Ovary (tissue), 9 donors: ENCODE results near the gene ARID1B. TPM values are rescaled to one million over a fixed set of nuclear protein-coding genes. Genes with fewer than 3 reads are reported as not detected.

ENCODE experiments used
- DNase-seq, 5 donors: peaks; one replicate each; pipeline ENCODE4 v3.0.0-alpha.2; 2019 to 2020
- H3K27ac ChIP-seq, 2 donors: fragments of 200-600 bp; one replicate each; pipeline versions ENCODE4 v1.5.1 to v1.8.0; 2019 to 2022
- H3K27me3 ChIP-seq: fragments of 200-600 bp; one replicate; pipeline ENCODE4 v1.8.0; 2022
- H3K36me3 ChIP-seq: fragments of 200-600 bp; sonication (generic); one replicate; pipeline ENCODE4 v1.5.1; 2019
- H3K4me1 ChIP-seq: one replicate; pipeline ENCODE4 v1.8.1; 2013; ENCODE audit warnings: mild to moderate bottlenecking, moderate library complexity; ENCODE audit not compliant: insufficient read depth
- H3K4me3 ChIP-seq: fragments of 200-600 bp; sonication (generic); one replicate; pipeline ENCODE4 v1.5.1; 2017
- H3K9me3 ChIP-seq, 2 donors: fragments of 200-600 bp in 1 of 2; sonication (generic) in 1 of 2; one replicate each; pipeline versions ENCODE4 v1.5.1 to v1.8.1; 2013 to 2019; ENCODE audit warnings: mild to moderate bottlenecking in 1 of 2, moderate library complexity in 1 of 2
- CTCF ChIP-seq, 3 donors: fragments of 450-650 bp in 2 of 3; fragments of 200-600 bp in 1 of 3; IDR thresholded peaks; one replicate each; pipeline versions ENCODE4 v1.5.1 to v1.8.0; 2016 to 2022; ENCODE audit warnings: antibody characterized with exemption in 3 of 3, mild to moderate bottlenecking in 1 of 3
- EP300 ChIP-seq: sonication (generic); formaldehyde crosslinking; IDR thresholded peaks from one replicate; pipeline ENCODE4 v1.6.1; 2017; ENCODE audit warnings: antibody characterized with exemption
- POLR2A ChIP-seq: fragments of 450-650 bp; IDR thresholded peaks from one replicate; pipeline ENCODE4 v1.6.1; 2017; ENCODE audit warnings: antibody characterized with exemption, mild to moderate bottlenecking, moderate library complexity
- WGBS, 3 donors: extraction: QIAGEN DNeasy Blood & Tissue Kit in 1 of 3; methylation state at CpG; one replicate each; pipeline versions ENCODE4 v1.1.5 to v1.1.7; 2013 to 2017; 5-methylcytosine and 5-hydroxymethylcytosine counted together
- intact Hi-C, 4 donors: fragments of 100-400 bp; cut with DNase I; formaldehyde crosslinking; loops; one replicate each; pipeline versions ENCODE4 v1.11.0 to v1.15.1; 2022 to 2023
- polyA plus RNA-seq, 2 donors: library from polyadenylated mRNA; stranded (reverse); fragments of 200-250 nt in 1 of 2; fragments of 350-450 nt in 1 of 2; fragmentation: Illumina TruSeq in 1 of 2; extraction: RNeasy Lipid Tissue Mini Kit (QIAGEN cat#74804) in 1 of 2; gene quantifications; one replicate each; pipeline ENCODE4 v1.2.3, GENCODE V29; 2013 to 2014
- total RNA-seq, 7 donors: library from RNA; depleted of rRNA in 2 of 7; stranded (reverse); fragments of >200 nt in 2 of 7; fragmentation: NEBNext Ultra II Directional in 3 of 7; extraction: Animal tissue kit (Norgen Biotek cat#: 25700) in 3 of 7; gene quantifications; one replicate each; pipeline versions ENCODE4 v1.1.0 to v1.2.4, GENCODE V29; 2016 to 2023
- donor health status: DM: no; HTN: no; CAD: no; lungs with moderate emphysema.
- donor health status: DM: no; HTN: no; CAD: no.
- donor health status: Bipolar disorder and iron deficiency.
- donor health status: DM: yes; HTN: yes; CAD: no.
- donor health status: DM: no; HTN: no; CAD: no.
- donor health status: DM: yes; HTN: yes; CAD: no.

Gene ARID1B
- total and polyA plus RNA-seq, 9 donors = 33.2 to 144 (median 105) TPM

DNA sequence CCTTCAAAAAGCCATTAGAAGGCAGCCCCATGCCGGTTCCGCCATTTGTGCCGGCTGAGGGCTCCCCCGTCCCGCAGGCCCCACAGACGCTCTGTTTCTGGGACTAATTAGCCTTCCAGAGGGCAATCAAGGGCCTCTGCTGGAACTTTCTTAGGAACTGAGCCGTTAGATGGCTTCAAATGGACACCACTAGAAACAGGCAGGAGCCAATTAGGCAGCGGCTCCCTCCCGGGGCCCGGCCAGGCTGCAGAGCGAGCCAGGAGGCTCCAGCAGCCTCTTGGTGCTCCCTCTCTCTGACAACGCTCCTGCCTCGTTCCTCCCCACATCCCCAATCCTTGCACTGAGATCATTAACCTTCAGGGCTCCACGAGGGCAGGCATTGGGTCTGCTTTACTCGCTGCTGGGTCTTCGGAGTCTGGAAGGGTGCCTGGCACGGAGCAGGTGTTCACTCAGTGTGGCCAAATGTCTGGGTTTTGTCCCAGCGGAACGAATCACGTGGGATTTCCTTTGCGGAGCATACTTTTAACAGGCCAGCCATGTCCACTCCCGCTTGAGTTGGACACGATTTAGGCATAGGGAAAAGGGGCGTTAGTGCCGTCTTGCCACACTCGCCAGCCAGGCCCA lies 447.9 kb downstream of the ARID1B start:
- no peak overlapping the region for H3K27ac ChIP-seq
- intact Hi-C loops = loop anchor here in 2 of 4 donors (10.0 kb wide), 1 partner anchor 50 kb away; no protein-coding TSS in a partner anchor
- no peaks in the 10 kb centered on the region for H3K36me3 ChIP-seq
- no peak for TF ChIP-seq EP300
- no peak for TF ChIP-seq POLR2A
- peak in 2 of 5 donors; percentile 20 to 27 for DNase-seq
- no peaks in the 10 kb centered on the region for H3K9me3 ChIP-seq
- peaks cover 3% of the 10 kb centered on the region for H3K4me1 ChIP-seq
- 92 to 94% (median 94%) methylated on average over 26 of the region's 26 CpGs for WGBS, 3 donors
- no peaks in the 10 kb centered on the region for H3K27me3 ChIP-seq
- no peak overlapping the region for H3K4me3 ChIP-seq

DNA sequence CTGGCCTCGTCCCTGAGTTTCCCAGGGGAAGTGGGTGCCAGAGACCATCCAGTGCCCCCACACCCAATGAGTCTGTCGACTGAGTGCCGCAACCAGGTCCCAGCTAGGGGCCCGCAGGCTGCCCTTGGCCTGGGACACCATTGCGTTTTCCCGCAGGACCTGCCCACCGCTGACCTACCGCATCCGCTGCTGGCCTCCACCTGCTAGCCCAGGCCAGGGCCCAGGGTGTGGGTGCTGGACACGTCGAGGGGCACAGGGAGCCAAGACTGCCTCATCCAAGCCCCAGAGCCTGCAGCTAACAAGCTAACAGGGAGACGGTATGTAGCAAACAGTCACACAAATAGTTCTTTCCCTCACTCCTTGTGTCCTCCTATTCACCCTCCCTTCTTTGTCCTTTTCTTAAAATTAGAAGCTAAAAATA lies 448.4 kb downstream of the ARID1B start:
- Histone ChIP-seq H3K36me3 (no peaks in the 10 kb centered on the region), H3K27ac (peak overlapping the region in 1 of 2 donors; percentile 16), H3K4me1 (peaks cover 3% of the 10 kb centered on the region), H3K9me3 (no peaks in the 10 kb centered on the region), H3K27me3 (no peaks in the 10 kb centered on the region), H3K4me3 (no peak overlapping the region)
- WGBS, 3 donors = 89 to 95% (median 89%) methylated on average over 12 of the region's 12 CpGs
- intact Hi-C loops = loop anchor here in 2 of 4 donors (10.0 kb wide), 1 partner anchor 49 kb away; no protein-coding TSS in a partner anchor
- DNase-seq = peak in 1 of 5 donors; percentile 17
- no peak for TF ChIP-seq POLR2A
- TF ChIP-seq EP300 = no peak
- no peak for TF ChIP-seq CTCF (IDR thresholded peaks at IDR 0.05)

- Histone ChIP-seq H3K4me3 (no peak overlapping the region), H3K27me3 (no peaks in the 10 kb centered on the region), H3K27ac (no peak overlapping the region), H3K4me1 (peaks cover 3% of the 10 kb centered on the region), H3K9me3 (no peaks in the 10 kb centered on the region), H3K36me3 (no peaks in the 10 kb centered on the region)
- WGBS, 3 donors = 22 to 40% (median 38%) methylated on average over 4 of the region's 4 CpGs
- TF ChIP-seq POLR2A = no peak
- no peak for TF ChIP-seq CTCF (IDR thresholded peaks at IDR 0.05)
- no peak for TF ChIP-seq EP300
- peak in 2 of 5 donors; percentile 43 to 72 for DNase-seq
- intact Hi-C loops = loop anchor here in 2 of 4 donors (10.0 kb wide), 1 partner anchor 49 kb away; no protein-coding TSS in a partner anchor
These were observed 448.9 kb downstream of the ARID1B start for GRCh38 chr6:157226026-157226625.

DNA sequence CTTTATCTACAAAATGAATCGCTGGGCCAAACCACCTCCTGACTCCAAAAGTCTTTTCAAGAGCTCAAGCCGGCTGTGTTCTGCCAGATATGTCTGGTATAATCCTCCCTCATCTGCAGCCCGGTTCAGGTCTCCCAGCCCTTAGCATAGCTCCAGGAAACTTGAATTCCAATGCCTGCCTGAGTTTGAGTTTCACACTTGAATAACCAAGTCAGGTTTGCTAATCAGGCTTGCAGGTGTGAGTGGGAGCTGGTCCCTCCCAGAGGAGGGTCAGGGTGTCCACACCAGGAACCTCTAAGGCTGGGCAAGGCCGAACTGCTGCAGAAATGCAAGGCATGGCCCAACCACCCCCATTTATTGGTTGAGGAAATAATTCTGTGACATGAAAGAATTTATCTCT lies 449.6 kb downstream of the ARID1B start:
- 28 to 40% (median 33%) methylated on average over 4 of the region's 4 CpGs for WGBS, 3 donors
- intact Hi-C loops = loop anchor here in 2 of 4 donors (10.0 kb wide), 1 partner anchor 48 kb away; no protein-coding TSS in a partner anchor
- Histone ChIP-seq H3K36me3 (no peaks in the 10 kb centered on the region), H3K4me1 (peaks cover 3% of the 10 kb centered on the region), H3K27ac (no peak overlapping the region), H3K27me3 (no peaks in the 10 kb centered on the region), H3K9me3 (no peaks in the 10 kb centered on the region), H3K4me3 (no peak overlapping the region)
- DNase-seq = no peak
- TF ChIP-seq POLR2A = no peak
- no peak for TF ChIP-seq CTCF (IDR thresholded peaks at IDR 0.05)
- TF ChIP-seq EP300 = no peak
